GM23248 (cell line): Measurements from ENCODE around the gene TCF12. TPM values are rescaled to one million over a fixed set of nuclear protein-coding genes. Genes with fewer than 3 reads are reported as not detected.
A peak's percentile ranks its signal among the peaks of the same experiment; 100 is the strongest.

ENCODE experiments used
- DNase-seq: peaks from one replicate; pipeline ENCODE4 v3.0.0-alpha.2; 2015
- H2AFZ ChIP-seq: fragments of 200-600 bp; sonication (generic); 2 replicates; pipeline ENCODE4 v1.6.1; 2016; ENCODE audit warnings: antibody characterized with exemption
- H3F3A ChIP-seq: fragments of 200-600 bp; sonication (generic); 2 replicates; pipeline ENCODE4 v1.6.1; 2016; ENCODE audit warnings: mild to moderate bottlenecking, antibody characterized with exemption, mixed run types; ENCODE audit not compliant: insufficient read depth
- H3K27ac ChIP-seq: fragments of 200-600 bp; sonication (generic); 2 replicates; pipeline ENCODE4 v1.5.1; 2016; ENCODE audit warnings: mild to moderate bottlenecking
- H3K27me3 ChIP-seq: fragments of 200-600 bp; sonication (generic); replicated peaks from 2 replicates; pipeline ENCODE4 v1.6.1; 2016; ENCODE audit warnings: mild to moderate bottlenecking; ENCODE audit not compliant: insufficient read depth
- H3K36me3 ChIP-seq: fragments of 200-600 bp; sonication (generic); 2 replicates; pipeline ENCODE4 v1.6.1; 2016; ENCODE audit warnings: low read depth, mild to moderate bottlenecking
- H3K4me1 ChIP-seq: fragments of 200-600 bp; sonication (generic); 2 replicates; pipeline ENCODE4 v1.6.1; 2016; ENCODE audit warnings: mild to moderate bottlenecking; ENCODE audit not compliant: insufficient read depth
- H3K4me2 ChIP-seq: fragments of 200-600 bp; sonication (generic); one replicate; pipeline ENCODE4 v1.6.1; 2016; ENCODE audit warnings: mild to moderate bottlenecking; ENCODE audit not compliant: unreplicated experiment
- H3K4me3 ChIP-seq: fragments of 200-600 bp; sonication (generic); 2 replicates; pipeline ENCODE4 v1.5.1; 2016; ENCODE audit warnings: mild to moderate bottlenecking
- H3K79me2 ChIP-seq: fragments of 200-600 bp; sonication (generic); 2 replicates; pipeline ENCODE4 v1.6.1; 2016; ENCODE audit warnings: mild to moderate bottlenecking; ENCODE audit not compliant: insufficient read depth
- H3K9ac ChIP-seq: fragments of 200-600 bp; sonication (generic); 2 replicates; pipeline ENCODE4 v1.6.1; 2016; ENCODE audit warnings: mild to moderate bottlenecking
- H3K9me2 ChIP-seq: fragments of 200-600 bp; sonication (generic); 2 replicates; pipeline ENCODE4 v1.6.1; 2016; ENCODE audit warnings: mixed run types, mild to moderate bottlenecking, moderate library complexity; ENCODE audit not compliant: insufficient read depth
- H3K9me3 ChIP-seq: fragments of 200-600 bp; sonication (generic); one replicate; pipeline ENCODE4 v1.6.1; 2017; ENCODE audit warnings: low read depth
- H4K20me1 ChIP-seq: fragments of 200-600 bp; sonication (generic); 2 replicates; pipeline ENCODE4 v1.6.0; 2016; ENCODE audit not compliant: insufficient read depth
- EZH2 ChIP-seq: fragments of 200-600 bp; sonication (generic); IDR thresholded peaks from 2 replicates; pipeline ENCODE4 v1.6.1; 2018; ENCODE audit warnings: antibody characterized with exemption, mild to moderate bottlenecking; ENCODE audit not compliant: insufficient read depth, poor library complexity, severe bottlenecking
- EZH2phosphoT487 ChIP-seq: fragments of 200-600 bp; sonication (generic); IDR thresholded peaks from 2 replicates; pipeline ENCODE4 v1.6.1; 2018; ENCODE audit warnings: antibody characterized with exemption, moderate library complexity, mild to moderate bottlenecking, low read depth; ENCODE audit not compliant: insufficient read depth
- WGBS, 2 experiments: methylation state at CpG; one replicate each; pipeline ENCODE4 v1.1.6; 2015 to 2017; ENCODE audit warnings: low lambda C conversion rate in 2 of 2, low coverage in 1 of 2; ENCODE audit errors: missing lambda C conversion rate in 2 of 2; 5-methylcytosine and 5-hydroxymethylcytosine counted together
- in situ Hi-C: fragments of 300-500 bp; cut with MboI; formaldehyde crosslinking; loops from 2 replicates; pipeline ENCODE4 v1.15.0; 2020
- polyA plus RNA-seq: library from polyadenylated mRNA; unstranded; fragments of >200 nt; fragmentation: Nextera tagmentation; extraction: Ambion mirVana; gene quantifications from 2 replicates; pipeline ENCODE4 v1.2.1, GENCODE V29; 2016
- total RNA-seq: library from RNA; depleted of rRNA; stranded (reverse); fragments of >200 nt; shearing (Covaris generic); gene quantifications from 2 replicates; pipeline ENCODE4 v1.2.3, GENCODE V29; 2014

The TCF12 gene
- total and polyA plus RNA-seq, 2 experiments from 2014 or later: 53.6 to 58.6 TPM

DNA sequence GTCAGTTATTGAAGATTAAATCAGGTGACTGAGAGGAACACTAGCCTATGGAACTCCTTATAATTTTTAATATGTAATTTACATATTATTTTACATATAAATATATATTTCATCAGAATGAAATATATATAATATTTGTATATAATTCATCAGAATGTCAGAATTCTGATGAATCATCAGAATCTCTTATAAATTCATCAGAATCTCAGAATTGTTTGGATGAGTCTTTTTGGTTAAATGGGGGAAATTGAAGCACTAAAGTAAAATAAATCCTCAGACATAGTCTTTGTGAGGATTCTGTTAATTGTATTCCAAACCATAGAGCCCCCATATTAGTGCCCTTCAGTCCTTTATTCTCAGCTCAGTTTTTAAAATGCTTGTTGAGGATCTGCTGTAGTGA lies 15.4 kb downstream of the TCF12 start:
- in situ Hi-C loops: no loop called here
- TF ChIP-seq EZH2 (no peak), EZH2phosphoT487 (no peak)
- peaks cover 4% of the 10 kb centered on the region; the same call in 1 of the 2 replicates for H3K36me3 ChIP-seq
- H4K20me1 ChIP-seq: peaks cover 8% of the 10 kb centered on the region; the same call in 1 of the 2 replicates
- H3F3A ChIP-seq: peaks cover 13% of the 10 kb centered on the region
- H3K9ac ChIP-seq: no peak overlapping the region
- no peaks in the 10 kb centered on the region for H3K9me2 ChIP-seq
- no peak overlapping the region for H3K4me3 ChIP-seq
- no peak overlapping the region for H2AFZ ChIP-seq
- H3K9me3 ChIP-seq: no peaks in the 10 kb centered on the region
- peaks cover 25% of the 10 kb centered on the region for H3K4me1 ChIP-seq
- no peaks in the 10 kb centered on the region for H3K27me3 ChIP-seq
- H3K79me2 ChIP-seq: peaks cover 99% of the 10 kb centered on the region
- H3K4me2 ChIP-seq: peak overlapping the region; percentile 16
- H3K27ac ChIP-seq: no peak overlapping the region
- DNase-seq: no peak

DNA sequence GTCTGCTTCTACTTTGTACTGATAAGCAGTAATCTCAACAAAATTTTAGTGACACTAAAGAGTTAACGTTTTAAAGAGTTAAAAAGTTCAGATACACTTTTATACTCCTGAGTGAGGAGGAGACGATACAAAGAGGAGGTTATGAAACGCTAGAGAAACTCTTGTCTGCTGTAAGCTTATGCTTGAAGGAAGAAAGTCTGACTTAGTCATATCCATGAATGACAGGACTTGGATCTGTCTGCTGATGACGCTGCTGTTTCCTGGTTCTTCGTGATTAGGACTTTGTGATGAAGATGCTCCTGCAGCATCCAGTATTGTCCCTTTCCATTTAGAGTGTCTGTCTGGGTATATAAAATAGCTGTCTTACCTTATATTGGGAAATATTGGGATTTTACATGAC lies 15.8 kb downstream of the TCF12 start:
- H3K4me2 ChIP-seq: peak overlapping the region; percentile 16
- H3K27ac ChIP-seq: no peak overlapping the region
- no peaks in the 10 kb centered on the region for H3K9me2 ChIP-seq
- H3K79me2 ChIP-seq: peaks cover 99% of the 10 kb centered on the region
- H3K4me1 ChIP-seq: peaks cover 25% of the 10 kb centered on the region
- peaks cover 4% of the 10 kb centered on the region; the same call in 1 of the 2 replicates for H3K36me3 ChIP-seq
- peaks cover 5% of the 10 kb centered on the region; the same call in 1 of the 2 replicates for H4K20me1 ChIP-seq
- no peak overlapping the region for H3K4me3 ChIP-seq
- H3K9me3 ChIP-seq: no peaks in the 10 kb centered on the region
- in situ Hi-C loops: no loop called here
- no peak overlapping the region for H2AFZ ChIP-seq
- H3K9ac ChIP-seq: no peak overlapping the region
- H3F3A ChIP-seq: peaks cover 8% of the 10 kb centered on the region
- H3K27me3 ChIP-seq: no peaks in the 10 kb centered on the region
- no peak for TF ChIP-seq EZH2
- TF ChIP-seq EZH2phosphoT487: no peak
- 37 to 43% methylated on average over 5 of the region's 5 CpGs for WGBS, 2 experiments
- DNase-seq: peak; percentile 72

DNA sequence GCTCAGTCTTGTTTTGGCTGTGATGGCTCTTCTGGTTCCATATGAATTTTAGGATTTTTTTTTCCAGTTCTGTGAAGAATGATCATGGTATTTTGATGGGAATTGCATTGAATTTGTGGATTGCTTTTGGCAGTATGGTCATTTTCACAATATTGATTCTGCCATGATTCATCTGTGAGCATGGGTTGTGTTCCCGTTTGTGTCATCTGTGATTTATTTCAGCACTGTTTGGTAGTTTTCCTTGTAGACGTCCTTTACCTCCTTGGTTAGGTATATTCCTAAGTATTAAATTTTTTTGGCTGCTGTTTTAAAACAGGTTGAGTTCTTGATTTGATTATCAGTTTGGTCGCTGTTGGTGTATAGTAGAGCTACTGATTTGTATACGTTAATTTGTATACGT lies 18.5 kb downstream of the TCF12 start:
- Histone ChIP-seq H3K9ac (no peak overlapping the region), H3K4me1 (peaks cover 25% of the 10 kb centered on the region), H3K27ac (no peak overlapping the region), H3K4me3 (no peak overlapping the region), H3K27me3 (no peaks in the 10 kb centered on the region), H2AFZ (no peak overlapping the region), H4K20me1 (peaks cover 5% of the 10 kb centered on the region; the same call in 1 of the 2 replicates), H3K9me3 (no peaks in the 10 kb centered on the region), H3K4me2 (no peak overlapping the region), H3K36me3 (peaks cover 4% of the 10 kb centered on the region; the same call in 1 of the 2 replicates), H3K79me2 (peaks cover 99% of the 10 kb centered on the region), H3F3A (0 out of 2 replicates have a peak, but pooled peaks cover 3% of the 10 kb centered on the region), H3K9me2 (no peaks in the 10 kb centered on the region)
- no peak for DNase-seq
- in situ Hi-C loops: no loop called here
- TF ChIP-seq EZH2phosphoT487: no peak
- TF ChIP-seq EZH2: no peak
- 65 to 75% methylated on average over 5 of the region's 5 CpGs for WGBS, 2 experiments

DNA sequence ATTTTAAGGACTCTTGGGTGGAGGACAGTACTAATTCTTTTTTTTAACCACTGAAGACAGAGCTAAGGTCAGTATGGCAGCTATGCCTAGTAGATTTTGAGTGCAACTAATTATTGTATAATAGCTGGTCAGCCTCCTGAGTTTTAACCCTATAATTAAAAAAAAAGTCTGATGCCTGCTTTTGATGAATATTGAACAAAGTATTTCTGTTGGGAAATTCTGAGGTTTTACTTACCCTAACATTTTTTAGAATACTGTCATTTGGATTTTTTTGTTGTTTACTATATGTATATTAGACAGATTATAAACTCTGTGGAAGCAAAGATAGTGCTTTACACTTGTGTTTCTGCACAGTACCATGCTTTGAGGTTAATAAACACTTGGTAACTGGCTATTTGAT lies 20.8 kb downstream of the TCF12 start:
- Histone ChIP-seq H3K4me3 (no peak overlapping the region), H3K79me2 (peaks cover 100% of the 10 kb centered on the region), H3K9ac (no peak overlapping the region), H3F3A (peaks cover 14% of the 10 kb centered on the region; the same call in 1 of the 2 replicates), H3K4me2 (peak overlapping the region; percentile 9), H3K9me2 (no peaks in the 10 kb centered on the region), H2AFZ (no peak overlapping the region), H3K27ac (0 out of 2 replicates have a peak overlapping the region, but pooled peaks have one; percentile 4), H3K36me3 (peaks cover 4% of the 10 kb centered on the region; the same call in 1 of the 2 replicates), H3K9me3 (no peaks in the 10 kb centered on the region), H3K4me1 (peaks cover 35% of the 10 kb centered on the region), H3K27me3 (no peaks in the 10 kb centered on the region), H4K20me1 (peaks cover 3% of the 10 kb centered on the region; the same call in 1 of the 2 replicates)
- in situ Hi-C loops: no loop called here
- TF ChIP-seq EZH2 (no peak), EZH2phosphoT487 (no peak)
- peak; percentile 50 for DNase-seq

DNA sequence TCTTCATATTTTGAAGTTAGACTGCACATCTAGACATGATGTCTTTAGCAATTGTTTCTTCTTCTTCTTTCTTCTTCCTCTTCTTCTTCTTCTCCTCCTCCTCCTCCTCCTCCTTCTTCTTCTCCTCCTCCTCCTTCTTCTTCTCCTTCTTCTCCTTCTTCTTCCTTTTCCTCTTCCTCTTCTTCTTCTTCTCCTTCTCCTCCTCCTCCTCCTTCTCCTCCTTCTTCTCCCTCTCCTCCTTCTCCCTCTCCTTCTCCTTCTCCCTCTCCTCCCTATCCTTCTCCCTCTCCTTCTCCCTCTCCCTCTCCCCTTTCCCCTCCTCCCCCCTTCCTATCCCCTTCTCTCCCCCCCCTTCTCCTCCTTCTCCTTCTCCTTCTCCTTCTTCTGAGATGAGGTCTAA lies 21.9 kb downstream of the TCF12 start:
- Histone ChIP-seq H3K79me2 (peaks cover 100% of the 10 kb centered on the region), H4K20me1 (no peaks in the 10 kb centered on the region), H3K4me1 (peaks cover 35% of the 10 kb centered on the region), H3K9me3 (no peaks in the 10 kb centered on the region), H2AFZ (no peak overlapping the region), H3K9ac (no peak overlapping the region), H3K36me3 (peaks cover 4% of the 10 kb centered on the region; the same call in 1 of the 2 replicates), H3K9me2 (no peaks in the 10 kb centered on the region), H3K4me3 (no peak overlapping the region), H3K4me2 (no peak overlapping the region), H3K27me3 (no peaks in the 10 kb centered on the region), H3F3A (peaks cover 14% of the 10 kb centered on the region; the same call in 1 of the 2 replicates), H3K27ac (no peak overlapping the region)
- no peak for DNase-seq
- TF ChIP-seq EZH2phosphoT487: no peak
- no peak for TF ChIP-seq EZH2
- in situ Hi-C loops: no loop called here
